Prostate gland (tissue), 2 donors: ENCODE data around the gene DHX30. TPM values are rescaled to one million over a fixed set of nuclear protein-coding genes. Genes with fewer than 3 reads are reported as not detected.
"Not testable (repeated sequence)": the region's sequence is repeated elsewhere in the genome, so short reads cannot be mapped to it uniquely, and the experiment has no call there.

Source experiments
- DNase-seq: peaks from one replicate; pipeline ENCODE4 v3.0.0-alpha.2; 2019; ENCODE audit warnings: low spot score
- H3K27ac ChIP-seq, 2 donors: fragments of 200-600 bp; sonication (generic); 2 replicates each; pipeline ENCODE4 v1.5.1; 2017 to 2019
- H3K27me3 ChIP-seq: fragments of 200-600 bp; sonication (generic); replicated peaks from 2 replicates; pipeline ENCODE4 v1.5.1; 2019; ENCODE audit not compliant: insufficient read depth
- H3K36me3 ChIP-seq, 2 donors: fragments of 200-600 bp; sonication (generic); 1 replicate in 1 of 2; 2 replicates in 1 of 2; pipeline versions ENCODE4 v1.5.1 to v1.8.1; 2017 to 2019
- H3K4me1 ChIP-seq: fragments of 200-600 bp; sonication (generic); replicated peaks from 2 replicates; pipeline ENCODE4 v1.5.1; 2019
- H3K4me3 ChIP-seq, 2 donors: fragments of 200-600 bp; sonication (generic); 2 replicates each; pipeline ENCODE4 v1.5.1; 2017 to 2019
- H3K9me3 ChIP-seq: fragments of 200-600 bp; sonication (generic); 2 replicates; pipeline ENCODE4 v1.5.1; 2017
- POLR2A ChIP-seq: fragments of 450-650 bp; IDR thresholded peaks from one replicate; pipeline ENCODE4 v1.6.1; 2016; ENCODE audit warnings: antibody characterized with exemption, mild to moderate bottlenecking
- POLR2AphosphoS5 ChIP-seq: sonication (generic); formaldehyde crosslinking; IDR thresholded peaks from one replicate; pipeline ENCODE4 v1.6.1; 2017; ENCODE audit warnings: antibody characterized with exemption
- WGBS: methylation state at CpG from one replicate; pipeline ENCODE4 v1.1.5; 2018; 5-methylcytosine and 5-hydroxymethylcytosine counted together
- intact Hi-C: fragments of 100-400 bp; cut with DNase I; formaldehyde crosslinking; loops from one replicate; pipeline ENCODE4 v1.14.2; 2022
- total RNA-seq, 2 donors: library from RNA; depleted of rRNA; stranded (reverse); fragments of >200 nt; gene quantifications; one replicate each; pipeline ENCODE4 v1.1.0, GENCODE V29; 2016
- TF ChIP-seq, protein P1 (sequence below), 4 experiments: fragments of 200-600 bp in 2 of 4; fragments of 450-650 bp in 2 of 4; sonication (generic) in 2 of 4; IDR thresholded peaks; 1 replicate in 3 of 4; 2 replicates in 1 of 4; pipeline ENCODE4 v1.5.1; 2016 to 2019; ENCODE audit warnings: antibody characterized with exemption in 4 of 4, mild to moderate bottlenecking in 2 of 4, moderate library complexity in 2 of 4

Gene DHX30
- 100 to 1,000 TPM in 1 of 2 donors, 10 to 100 TPM in 1; 72.9 to 107 TPM for total RNA-seq

DNA sequence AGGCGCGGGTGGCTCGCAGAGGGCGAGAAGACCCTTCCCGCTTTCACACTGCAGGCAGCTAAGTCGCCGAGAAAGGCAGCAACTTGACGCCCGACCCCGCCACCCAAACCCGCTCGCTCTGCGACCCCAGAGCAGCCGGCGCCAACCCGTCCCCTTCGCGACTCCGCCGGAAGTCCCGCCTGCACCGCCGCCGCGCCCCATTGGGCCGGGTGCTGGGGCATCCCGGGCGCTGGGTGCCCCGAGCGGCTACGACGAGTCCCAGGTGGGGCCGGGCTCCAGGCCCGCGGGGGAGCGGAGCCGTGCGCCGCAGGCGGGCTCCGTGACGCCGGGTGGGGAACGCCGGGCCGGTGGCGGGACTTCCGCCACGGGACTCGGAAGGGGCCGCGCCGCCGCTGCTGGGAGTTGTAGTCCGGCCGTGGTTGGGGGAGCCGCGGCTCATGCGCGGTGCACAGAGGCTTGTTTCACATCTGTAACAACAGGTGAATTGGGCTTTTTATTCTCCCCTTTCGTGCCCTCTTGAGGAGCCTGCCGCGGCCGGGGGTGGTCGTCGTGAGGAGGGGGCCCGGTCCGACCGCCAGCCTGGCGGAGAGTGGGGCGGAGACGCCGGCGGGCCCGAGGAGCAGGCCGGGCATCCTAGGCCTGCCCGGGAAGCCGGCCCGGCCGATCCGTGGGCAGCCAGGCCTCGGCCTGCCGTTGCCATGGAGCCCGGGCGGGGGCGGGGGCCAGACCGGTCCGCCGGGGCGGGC lies at the start of gene DHX30:
DHX30 (plus strand) TSS at position 405 of the 746 bp plus-strand sequence. CDS start 7,546 bp downstream, outside the sequence.
- H3K9me3 ChIP-seq, result no peaks in the 10 kb centered on the region
- H3K27ac ChIP-seq, result peak within 1 kb of the TSS; percentile 92 to 97
- peak within 1 kb of the TSS; percentile 93 to 95 for H3K4me3 ChIP-seq
- peaks cover 0 to 8% of the 10 kb centered on the region in 2 donors for H3K36me3 ChIP-seq
- DNase-seq, result peak; percentile 89
- WGBS, result under 1% methylated on average over 55 of the region's 90 CpGs
- H3K27me3 ChIP-seq, result no peaks in the 10 kb centered on the region
- no peaks in the 10 kb centered on the region for H3K4me1 ChIP-seq
- intact Hi-C loops, result no loop called here
- peak; percentile 49 for TF ChIP-seq POLR2AphosphoS5
- TF ChIP-seq POLR2A, result peak; percentile 84
- TF ChIP-seq, protein P1, sequence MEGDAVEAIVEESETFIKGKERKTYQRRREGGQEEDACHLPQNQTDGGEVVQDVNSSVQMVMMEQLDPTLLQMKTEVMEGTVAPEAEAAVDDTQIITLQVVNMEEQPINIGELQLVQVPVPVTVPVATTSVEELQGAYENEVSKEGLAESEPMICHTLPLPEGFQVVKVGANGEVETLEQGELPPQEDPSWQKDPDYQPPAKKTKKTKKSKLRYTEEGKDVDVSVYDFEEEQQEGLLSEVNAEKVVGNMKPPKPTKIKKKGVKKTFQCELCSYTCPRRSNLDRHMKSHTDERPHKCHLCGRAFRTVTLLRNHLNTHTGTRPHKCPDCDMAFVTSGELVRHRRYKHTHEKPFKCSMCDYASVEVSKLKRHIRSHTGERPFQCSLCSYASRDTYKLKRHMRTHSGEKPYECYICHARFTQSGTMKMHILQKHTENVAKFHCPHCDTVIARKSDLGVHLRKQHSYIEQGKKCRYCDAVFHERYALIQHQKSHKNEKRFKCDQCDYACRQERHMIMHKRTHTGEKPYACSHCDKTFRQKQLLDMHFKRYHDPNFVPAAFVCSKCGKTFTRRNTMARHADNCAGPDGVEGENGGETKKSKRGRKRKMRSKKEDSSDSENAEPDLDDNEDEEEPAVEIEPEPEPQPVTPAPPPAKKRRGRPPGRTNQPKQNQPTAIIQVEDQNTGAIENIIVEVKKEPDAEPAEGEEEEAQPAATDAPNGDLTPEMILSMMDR (IDR thresholded peaks at IDR 0.05), result no peak

- no peak overlapping the region for H3K4me3 ChIP-seq
- H3K9me3 ChIP-seq, result no peaks in the 10 kb centered on the region
- DNase-seq, result no peak
- H3K4me1 ChIP-seq, result no peaks in the 10 kb centered on the region
- 87% methylated on average over 14 of the region's 14 CpGs for WGBS
- TF ChIP-seq POLR2A (no peak), POLR2AphosphoS5 (no peak)
- TF ChIP-seq, protein P1 (IDR thresholded peaks at IDR 0.05), result no peak
- intact Hi-C loops, result no loop called here
- H3K27me3 ChIP-seq, result no peaks in the 10 kb centered on the region
- H3K27ac ChIP-seq, result peak overlapping the region in 1 of 2 donors; percentile 57
- no peaks in the 10 kb centered on the region for H3K36me3 ChIP-seq
Observed at GRCh38 chr3:47758261-47759025, 44.5 kb upstream of the DHX30 start.

GRCh38 chr3:47760207-47760606 lies 42.7 kb upstream of the DHX30 start:
- intact Hi-C loops, H3K27me3 ChIP-seq, H3K9me3 ChIP-seq, H3K27ac ChIP-seq, H3K4me1 ChIP-seq, H3K4me3 ChIP-seq, H3K36me3 ChIP-seq, DNase-seq: not testable (repeated sequence)
- WGBS, result 89% methylated on average over 4 of the region's 4 CpGs

GRCh38 chr3:47761046-47761445 lies 41.9 kb upstream of the DHX30 start:
- DNase-seq, result no peak
- Histone ChIP-seq H3K4me1 (no peaks in the 10 kb centered on the region), H3K4me3 (no peak overlapping the region), H3K36me3 (no peaks in the 10 kb centered on the region), H3K27ac (no peak overlapping the region), H3K9me3 (no peaks in the 10 kb centered on the region), H3K27me3 (no peaks in the 10 kb centered on the region)
- 89% methylated on average over 4 of the region's 4 CpGs for WGBS
- intact Hi-C loops, result no loop called here
- TF ChIP-seq, protein P1 (IDR thresholded peaks at IDR 0.05), result no peak
- TF ChIP-seq POLR2AphosphoS5, result no peak

- Histone ChIP-seq H3K27ac (no peak overlapping the region), H3K27me3 (no peaks in the 10 kb centered on the region), H3K9me3 (no peaks in the 10 kb centered on the region), H3K36me3 (no peaks in the 10 kb centered on the region), H3K4me3 (no peak overlapping the region), H3K4me1 (no peaks in the 10 kb centered on the region)
- DNase-seq, result no peak
- WGBS, result 41% methylated on average over 4 of the region's 4 CpGs
- intact Hi-C loops, result no loop called here
- no peak for TF ChIP-seq POLR2AphosphoS5
- TF ChIP-seq, protein P1 (IDR thresholded peaks at IDR 0.05), result no peak
- no peak for TF ChIP-seq POLR2A
Observed at GRCh38 chr3:47762233-47762632, 40.7 kb upstream of the DHX30 start.
